Endothelial cell of umbilical vein (primary cell): ENCODE measurements around the gene RGS12.

Experiments used
- CTCF ChIP-seq, 2 donors: IDR thresholded peaks; 1 replicate in 1 of 2; 2 replicates in 1 of 2; pipeline ENCODE4 v1.5.1; 2011; ENCODE audit warnings: low read length in 2 of 2, mild to moderate bottlenecking in 2 of 2, moderate library complexity in 2 of 2, control low read depth in 1 of 2, inconsistent platforms in 1 of 2, low read depth in 1 of 2; ENCODE audit not compliant: insufficient read depth in 1 of 2; ENCODE audit errors: extremely low read depth in 1 of 2
- EZH2 ChIP-seq: IDR thresholded peaks from 2 replicates; pipeline ENCODE4 v1.6.1; 2012; ENCODE audit warnings: borderline replicate concordance, low read depth, mild to moderate bottlenecking, moderate library complexity, low read length, inconsistent platforms; ENCODE audit not compliant: severe bottlenecking
- FOS ChIP-seq: IDR thresholded peaks from 2 replicates; pipeline ENCODE4 v1.6.1; 2011; ENCODE audit warnings: mild to moderate bottlenecking, low read length, moderate library complexity, borderline replicate concordance; ENCODE audit not compliant: insufficient read depth
- GATA2 ChIP-seq: IDR thresholded peaks from 2 replicates; pipeline ENCODE4 v1.7.0; 2011; ENCODE audit warnings: low read depth, mild to moderate bottlenecking, moderate library complexity, mixed read lengths, low read length; ENCODE audit not compliant: insufficient read length, insufficient read depth
- JUN ChIP-seq: IDR thresholded peaks from 2 replicates; pipeline ENCODE4 v1.6.1; 2011; ENCODE audit warnings: borderline replicate concordance, low read depth; ENCODE audit not compliant: insufficient read length, insufficient read depth
- MAX ChIP-seq: IDR thresholded peaks from 2 replicates; pipeline ENCODE4 v1.6.1; 2011; ENCODE audit not compliant: insufficient read depth, insufficient read length
- MYC ChIP-seq: IDR thresholded peaks from one replicate; pipeline ENCODE4 v1.6.1; 2011; ENCODE audit warnings: mild to moderate bottlenecking, low read depth, low read length
- POLR2A ChIP-seq: IDR thresholded peaks from 2 replicates; pipeline ENCODE4 v1.6.1; 2012; ENCODE audit warnings: low read depth, mild to moderate bottlenecking, control low read depth, low read length
- POLR2AphosphoS5 ChIP-seq: IDR thresholded peaks from 2 replicates; pipeline ENCODE4 v1.6.1; 2012; ENCODE audit warnings: low read depth, mild to moderate bottlenecking, control low read depth, low read length, moderate library complexity; ENCODE audit not compliant: insufficient read depth

- no peak for TF ChIP-seq CTCF (IDR thresholded peaks at IDR 0.05; ENCODE audit: extremely low read depth in 1 of 2, insufficient read depth in 1 of 2, low read depth in 1 of 2, low read length in 2 of 2)
- no peak for TF ChIP-seq POLR2A
- TF ChIP-seq FOS = no peak
- no peak for TF ChIP-seq JUN
- no peak for TF ChIP-seq EZH2
- TF ChIP-seq MAX = no peak
- no peak for TF ChIP-seq POLR2AphosphoS5
- no peak for TF ChIP-seq GATA2
- TF ChIP-seq MYC = no peak
Observed at GRCh38 chr4:3263053-3263875, 29.6 kb upstream of the RGS12 start.
